Endothelial cell of umbilical vein (primary cell): ENCODE data around the gene RFWD3. TPM values are rescaled to one million over a fixed set of nuclear protein-coding genes. Genes with fewer than 3 reads are reported as not detected.

ENCODE experiments used
- BruUV-seq: library from RNA; stranded (reverse); fragments of 400-500 nt; replicated peaks from 2 replicates; lab custom pipeline; 2021; lab: Mats Ljungman, UMichigan
- CTCF ChIA-PET: fragments of 300-600, 350-600 bp; sonication (Branson Sonifier 250); formaldehyde crosslinking; loops from one replicate; lab custom pipeline; 2021; ENCODE audit warnings: antibody characterized with exemption, inconsistent platforms; lab: Charles Lee
- POLR2A ChIA-PET: fragments of 300-600, 350-600 bp; sonication (Branson Sonifier 250); formaldehyde crosslinking; loops from one replicate; lab custom pipeline; 2021; ENCODE audit warnings: antibody characterized with exemption, inconsistent platforms; lab: Charles Lee
- DNase-seq: peaks from one replicate; pipeline ENCODE4 v3.0.0-alpha.2; 2011; ENCODE audit warnings: low read depth, low spot score
- FAIRE-seq: peaks from 2 replicates; lab custom pipeline; 2011; peaks lifted over from hg19 to GRCh38; lab: Jason Lieb, UNC
- H2AFZ ChIP-seq: 2 replicates; pipeline ENCODE4 v1.6.0; 2012; ENCODE audit warnings: low read depth, low read length, control low read depth, inconsistent platforms
- H3K27ac ChIP-seq: 2 replicates; pipeline ENCODE4 v1.5.1; 2011; ENCODE audit warnings: low read depth, mild to moderate bottlenecking, control low read depth, low read length, moderate library complexity; ENCODE audit not compliant: insufficient read depth
- H3K27me3 ChIP-seq, 2 experiments: 2 replicates each; pipeline versions ENCODE4 v1.6.0 to v1.6.1; 2011; ENCODE audit warnings: low read length in 2 of 2, mixed read lengths in 1 of 2; ENCODE audit not compliant: control insufficient read depth in 2 of 2, insufficient read depth in 2 of 2
- H3K36me3 ChIP-seq, 2 experiments: 2 replicates in 1 of 2; 3 replicates in 1 of 2; pipeline ENCODE4 v1.5.1; 2011; ENCODE audit warnings: low read length in 2 of 2, mild to moderate bottlenecking in 1 of 2, moderate library complexity in 1 of 2; ENCODE audit not compliant: control insufficient read depth in 2 of 2, insufficient read depth in 2 of 2; ENCODE audit errors: extremely low read depth in 1 of 2
- H3K4me1 ChIP-seq: 3 replicates; pipeline ENCODE4 v1.5.1; 2011; ENCODE audit warnings: mild to moderate bottlenecking, low read length; ENCODE audit not compliant: control insufficient read depth, insufficient read depth; ENCODE audit errors: extremely low read depth
- H3K4me2 ChIP-seq: 2 replicates; pipeline ENCODE4 v1.6.1; 2011; ENCODE audit warnings: low read length, control low read depth, mixed read lengths; ENCODE audit not compliant: insufficient read depth
- H3K4me3 ChIP-seq, 3 experiments: fragments of 200-600 bp in 1 of 3; sonication (generic), shearing (Covaris generic) in 1 of 3; replicated peaks in 1 of 3; 2 replicates each; pipeline ENCODE4 v1.5.1; 2011 to 2016; ENCODE audit warnings: control low read depth in 3 of 3, low read length in 3 of 3, mild to moderate bottlenecking in 2 of 3, inconsistent platforms in 1 of 3, low read depth in 1 of 3, moderate library complexity in 1 of 3; ENCODE audit not compliant: insufficient read depth in 1 of 3
- H3K79me2 ChIP-seq: 2 replicates; pipeline ENCODE4 v1.6.0; 2012; ENCODE audit warnings: low read length, inconsistent platforms; ENCODE audit not compliant: control insufficient read depth, insufficient read depth
- H3K9ac ChIP-seq: replicated peaks from 2 replicates; pipeline ENCODE3; 2011; ENCODE audit warnings: low read length, control low read depth; ENCODE audit not compliant: insufficient read depth; ENCODE audit errors: extremely low read depth
- H3K9me1 ChIP-seq: replicated peaks from 3 replicates; pipeline ENCODE4 v1.6.0; 2011; ENCODE audit warnings: mild to moderate bottlenecking, low read length; ENCODE audit not compliant: control insufficient read depth, insufficient read depth; ENCODE audit errors: extremely low read depth
- H3K9me3 ChIP-seq: replicated peaks from 2 replicates; pipeline ENCODE4 v1.5.1; 2012; ENCODE audit warnings: low read length, inconsistent platforms; ENCODE audit not compliant: control insufficient read depth, insufficient read depth
- H4K20me1 ChIP-seq: replicated peaks from 2 replicates; pipeline ENCODE3; 2011; ENCODE audit warnings: mild to moderate bottlenecking, low read length; ENCODE audit not compliant: control insufficient read depth, insufficient read depth; ENCODE audit errors: extremely low read depth
- CTCF ChIP-seq, 2 donors: IDR thresholded peaks; 1 replicate in 1 of 2; 2 replicates in 1 of 2; pipeline ENCODE4 v1.5.1; 2011; ENCODE audit warnings: low read length in 2 of 2, mild to moderate bottlenecking in 2 of 2, moderate library complexity in 2 of 2, control low read depth in 1 of 2, inconsistent platforms in 1 of 2, low read depth in 1 of 2; ENCODE audit not compliant: insufficient read depth in 1 of 2; ENCODE audit errors: extremely low read depth in 1 of 2
- EZH2 ChIP-seq: IDR thresholded peaks from 2 replicates; pipeline ENCODE4 v1.6.1; 2012; ENCODE audit warnings: borderline replicate concordance, low read depth, mild to moderate bottlenecking, moderate library complexity, low read length, inconsistent platforms; ENCODE audit not compliant: severe bottlenecking
- FOS ChIP-seq: IDR thresholded peaks from 2 replicates; pipeline ENCODE4 v1.6.1; 2011; ENCODE audit warnings: mild to moderate bottlenecking, low read length, moderate library complexity, borderline replicate concordance; ENCODE audit not compliant: insufficient read depth
- GATA2 ChIP-seq: IDR thresholded peaks from 2 replicates; pipeline ENCODE4 v1.7.0; 2011; ENCODE audit warnings: low read depth, mild to moderate bottlenecking, moderate library complexity, mixed read lengths, low read length; ENCODE audit not compliant: insufficient read length, insufficient read depth
- JUN ChIP-seq: IDR thresholded peaks from 2 replicates; pipeline ENCODE4 v1.6.1; 2011; ENCODE audit warnings: borderline replicate concordance, low read depth; ENCODE audit not compliant: insufficient read length, insufficient read depth
- MAX ChIP-seq: IDR thresholded peaks from 2 replicates; pipeline ENCODE4 v1.6.1; 2011; ENCODE audit not compliant: insufficient read depth, insufficient read length
- MYC ChIP-seq: IDR thresholded peaks from one replicate; pipeline ENCODE4 v1.6.1; 2011; ENCODE audit warnings: mild to moderate bottlenecking, low read depth, low read length
- POLR2A ChIP-seq: IDR thresholded peaks from 2 replicates; pipeline ENCODE4 v1.6.1; 2012; ENCODE audit warnings: low read depth, mild to moderate bottlenecking, control low read depth, low read length
- POLR2AphosphoS5 ChIP-seq: IDR thresholded peaks from 2 replicates; pipeline ENCODE4 v1.6.1; 2012; ENCODE audit warnings: low read depth, mild to moderate bottlenecking, control low read depth, low read length, moderate library complexity; ENCODE audit not compliant: insufficient read depth
- dilution Hi-C: fragments of 300-500 bp; cut with MboI; formaldehyde crosslinking; loops from one replicate; pipeline ENCODE4 v1.15.0; 2019; ENCODE audit warnings: low sequenced_read_pairs; ENCODE audit not compliant: extremely low pct_ligation_motif_present
- intact Hi-C: fragments of 100-400 bp; cut with micrococcal nuclease; formaldehyde crosslinking; loops from one replicate; pipeline ENCODE4 v1.10.0; 2022
- polyA plus RNA-seq, 4 experiments: library from polyadenylated mRNA; depleted of rRNA in 3 of 4; stranded (reverse) in 3 of 4; unstranded in 1 of 4; fragments of >200 nt; gene quantifications; 2 replicates each; pipeline versions ENCODE4 v1.2.1 to v1.2.3, GENCODE V29; 2011 to 2012; ENCODE audit warnings: missing spikeins in 1 of 4
- total RNA-seq: library from RNA; stranded (reverse); gene quantifications from 2 replicates; pipeline ENCODE4 v1.2.3, GENCODE V29; 2021

Gene RFWD3
- total and polyA plus RNA-seq, 2 donors (not counting 3 experiments of a cell fraction or from before 2014, with no cell fraction given), result 27.3 to 51.6 TPM

DNA sequence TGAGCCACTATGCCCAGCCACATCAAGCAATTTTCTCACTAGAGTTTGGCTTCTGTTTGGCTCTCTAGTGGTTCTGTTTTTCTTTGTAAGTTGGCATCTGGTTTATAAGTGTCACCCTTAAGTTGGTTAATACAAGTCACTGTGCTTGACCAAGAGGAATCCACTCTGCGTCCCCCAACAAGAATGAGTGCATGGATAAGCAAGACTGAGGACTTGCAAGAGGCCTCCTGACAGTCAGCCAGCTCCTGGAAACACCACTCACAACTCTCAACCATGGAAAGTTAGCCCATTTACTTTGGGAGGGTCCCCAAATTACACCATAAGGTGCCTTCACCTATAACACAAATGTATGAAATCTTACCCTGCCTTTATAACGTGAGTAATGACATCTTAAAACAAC lies 7.6 kb downstream of the RFWD3 start:
- ChIA-PET POLR2A (no interaction called here), CTCF (interaction anchor here (1.0 to 1.3 kb wide), 2 partner anchors 9 to 203 kb away, joined by 3 read pairs; no protein-coding TSS in a partner anchor)
- no peak overlapping the region for H3K4me2 ChIP-seq
- H3K79me2 ChIP-seq, result peaks cover 96% of the 10 kb centered on the region
- H3K27ac ChIP-seq, result no peak overlapping the region
- DNase-seq (no peak), FAIRE-seq (no peak)
- no peaks in the 10 kb centered on the region for H3K27me3 ChIP-seq
- dilution Hi-C loops (no loop called here), intact Hi-C loops (no loop called here)
- H3K36me3 ChIP-seq, result peaks cover 8 to 28% of the 10 kb centered on the region in 2 experiments
- no TSS peak for BruUV-seq
- H4K20me1 ChIP-seq, result peaks cover 8% of the 10 kb centered on the region
- no peak overlapping the region for H2AFZ ChIP-seq
- H3K9ac ChIP-seq, result no peak overlapping the region
- no peaks in the 10 kb centered on the region for H3K9me3 ChIP-seq
- H3K4me3 ChIP-seq, result no peak overlapping the region
- H3K9me1 ChIP-seq, result no peaks in the 10 kb centered on the region
- TF ChIP-seq MYC (no peak), POLR2A (no peak), JUN (no peak), CTCF (IDR thresholded peaks at IDR 0.05; ENCODE audit: extremely low read depth in 1 of 2, insufficient read depth in 1 of 2, low read depth in 1 of 2, low read length in 2 of 2) (no peak)
- no peaks in the 10 kb centered on the region for H3K4me1 ChIP-seq

- ChIA-PET POLR2A (no interaction called here), CTCF (interaction anchor here (1.0 kb wide), 1 partner anchor 204 kb away, joined by 3 read pairs; no protein-coding TSS in a partner anchor)
- H3K4me1 ChIP-seq, result peaks cover under 1% of the 10 kb centered on the region
- BruUV-seq, result no TSS peak
- H3K27me3 ChIP-seq, result no peaks in the 10 kb centered on the region
- no peaks in the 10 kb centered on the region for H3K9me3 ChIP-seq
- dilution Hi-C loops (no loop called here), intact Hi-C loops (no loop called here)
- peaks cover 8 to 22% of the 10 kb centered on the region in 2 experiments for H3K36me3 ChIP-seq
- peak; percentile 24 for FAIRE-seq
- TF ChIP-seq POLR2A, result no peak
- no peak for TF ChIP-seq MYC
- TF ChIP-seq CTCF (IDR thresholded peaks at IDR 0.05; ENCODE audit: extremely low read depth in 1 of 2, insufficient read depth in 1 of 2, low read depth in 1 of 2, low read length in 2 of 2), result no peak
- TF ChIP-seq POLR2AphosphoS5, result no peak
- TF ChIP-seq MAX, result no peak
- TF ChIP-seq JUN, result no peak
- no peak for TF ChIP-seq GATA2
- TF ChIP-seq FOS, result no peak
- TF ChIP-seq EZH2, result no peak
- H3K79me2 ChIP-seq, result peaks cover 95% of the 10 kb centered on the region
- H3K4me3 ChIP-seq, result no peak overlapping the region
- no peak overlapping the region for H3K9ac ChIP-seq
- H2AFZ ChIP-seq, result no peak overlapping the region
- H3K27ac ChIP-seq, result no peak overlapping the region
- DNase-seq, result no peak
- no peaks in the 10 kb centered on the region for H3K9me1 ChIP-seq
- no peak overlapping the region for H3K4me2 ChIP-seq
- H4K20me1 ChIP-seq, result peaks cover 8% of the 10 kb centered on the region
These were observed 8.6 kb downstream of the RFWD3 start for GRCh38 chr16:74657870-74658642.
